ENCODE results near the gene NALCN. TPM values are rescaled to one million over a fixed set of nuclear protein-coding genes. Genes with fewer than 3 reads are reported as not detected.

NALCN gene
- total and polyA plus RNA-seq, 10 donors = 0.02 to 0.13 (median 0.09) TPM; not detected in 2

DNA sequence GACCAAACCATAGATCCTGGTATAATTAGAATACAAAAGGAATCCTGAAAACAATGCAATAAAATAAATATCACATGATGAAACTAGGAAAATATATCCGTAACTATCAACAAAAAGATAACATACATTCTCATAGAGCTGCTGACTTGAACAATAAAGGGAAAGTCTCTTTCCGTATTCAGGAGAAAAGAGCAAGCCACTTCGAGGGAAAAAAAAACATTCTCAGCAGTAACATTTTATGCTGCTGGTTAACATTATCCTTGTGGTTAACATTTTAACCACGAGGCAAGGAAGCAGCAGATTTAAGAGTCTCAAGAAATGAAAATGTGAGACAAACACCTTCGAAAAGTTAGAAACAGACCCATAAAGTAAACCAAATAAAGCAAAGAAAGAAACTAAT is 25.8 kb downstream of the NALCN start:
- Histone ChIP-seq H3K9me3 (no peaks in the 10 kb centered on the region), H3K4me3 (no peak overlapping the region), H3K4me1 (no peaks in the 10 kb centered on the region), H3K27ac (no peak overlapping the region), H3K27me3 (replicated peaks in 1 of 7) (peaks cover 0 to 4% (median 0%) of the 10 kb centered on the region in 7 donors), H3K36me3 (no peaks in the 10 kb centered on the region)
- intact Hi-C loops (cut with DNase I; ENCODE audit: low total_unique reads) = no loop called here
- DNase-seq = no peak
- 24 to 41% (median 34%) methylated on average over 5 of the region's 5 CpGs for WGBS, 5 donors
- TF ChIP-seq CTCF (IDR thresholded peaks at IDR 0.05 in 8 of 11, conservative IDR thresholded peaks at IDR 0.05 in 3 of 11) (no peak), POLR2AphosphoS5 (IDR thresholded peaks at IDR 0.05) (no peak), POLR2A (IDR thresholded peaks at IDR 0.05) (no peak)

DNA sequence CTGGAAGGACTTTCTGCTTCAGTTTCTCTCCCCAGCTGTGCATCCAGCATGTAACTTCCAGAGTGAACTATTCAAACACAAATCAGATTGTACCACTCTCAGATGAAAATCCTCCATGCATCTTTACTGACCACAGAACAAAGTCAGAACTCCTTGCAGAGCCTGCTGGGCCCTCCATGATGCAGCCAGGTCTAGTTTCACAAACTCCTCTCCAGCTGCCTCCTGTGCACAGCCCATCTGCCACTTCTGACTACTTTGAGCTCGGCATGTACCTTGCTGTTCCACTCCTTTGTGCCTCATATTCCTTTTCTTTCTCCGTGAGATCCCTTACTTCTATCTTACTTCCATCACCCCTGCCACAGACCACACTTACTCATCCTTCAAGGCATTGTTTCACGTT is 31.4 kb downstream of the NALCN start:
- intact Hi-C loops (cut with DNase I; ENCODE audit: low total_unique reads) = no loop called here
- no peak for DNase-seq
- H3K4me3 ChIP-seq = no peak overlapping the region
- TF ChIP-seq POLR2A (IDR thresholded peaks at IDR 0.05) (no peak), CTCF (IDR thresholded peaks at IDR 0.05 in 8 of 11, conservative IDR thresholded peaks at IDR 0.05 in 3 of 11) (no peak), POLR2AphosphoS5 (IDR thresholded peaks at IDR 0.05) (no peak)
- H3K36me3 ChIP-seq = no peaks in the 10 kb centered on the region
- peaks cover 0 to 4% (median 0%) of the 10 kb centered on the region in 7 donors for H3K27me3 ChIP-seq (replicated peaks in 1 of 7)
- no peak overlapping the region for H3K27ac ChIP-seq
- H3K9me3 ChIP-seq = no peaks in the 10 kb centered on the region
- H3K4me1 ChIP-seq = no peaks in the 10 kb centered on the region
- whole genome bisulfite sequencing, 5 donors = 43 to 71% (median 56%) methylated on average over 3 of the region's 3 CpGs

DNA sequence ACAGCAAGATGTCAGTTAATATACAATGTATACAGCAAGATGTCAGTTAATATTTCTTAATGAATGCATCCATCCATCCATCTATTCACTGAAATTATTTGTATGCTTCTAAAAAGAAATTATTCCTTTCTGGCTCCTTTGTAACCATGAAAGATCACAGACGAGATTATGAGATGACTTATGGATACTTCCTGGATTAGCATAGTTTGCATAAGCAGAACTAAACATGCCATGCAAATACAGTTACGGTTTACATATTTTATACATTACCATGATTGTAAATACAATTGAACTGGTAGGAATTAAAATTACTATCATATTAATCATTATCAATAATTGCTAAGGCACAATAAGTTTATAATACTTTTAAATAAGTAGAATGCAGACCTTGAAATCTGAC is 32.7 kb downstream of the NALCN start:
- intact Hi-C loops (cut with DNase I; ENCODE audit: low total_unique reads) = no loop called here
- no peak overlapping the region for H3K4me3 ChIP-seq
- WGBS, 5 donors = 46 to 65% (median 60%) methylated on average over 2 of the region's 2 CpGs

DNA sequence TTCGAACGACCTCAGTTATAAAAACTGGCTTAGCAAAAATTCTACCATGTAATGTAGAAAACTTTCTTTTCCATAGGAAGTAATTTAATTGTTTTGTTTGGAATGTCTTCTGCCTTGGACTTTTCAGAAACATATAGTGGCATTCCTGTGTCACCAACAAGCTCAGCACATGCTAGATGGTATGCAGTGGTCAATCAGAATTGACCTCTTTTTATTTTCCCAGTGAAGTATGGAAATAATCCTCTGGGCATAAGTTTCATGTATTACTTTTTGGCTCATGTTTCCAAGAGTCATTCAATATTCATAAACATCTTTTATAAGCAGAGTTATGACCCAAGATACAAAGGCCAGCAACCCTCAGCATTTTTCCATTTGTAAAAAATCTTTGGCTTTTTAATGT is 33.6 kb downstream of the NALCN start:
- WGBS, 5 donors = 75 to 82% (median 79%) methylated on average over 2 of the region's 2 CpGs
- no peaks in the 10 kb centered on the region for H3K27me3 ChIP-seq (replicated peaks in 1 of 7)
- intact Hi-C loops (cut with DNase I; ENCODE audit: low total_unique reads) = no loop called here
- no peak overlapping the region for H3K27ac ChIP-seq
- H3K4me1 ChIP-seq = no peaks in the 10 kb centered on the region
- H3K4me3 ChIP-seq = no peak overlapping the region
- peaks cover 0 to 7% (median 0%) of the 10 kb centered on the region in 8 donors for H3K9me3 ChIP-seq
- no peaks in the 10 kb centered on the region for H3K36me3 ChIP-seq
- DNase-seq = no peak
- TF ChIP-seq POLR2AphosphoS5 (IDR thresholded peaks at IDR 0.05) = no peak
- TF ChIP-seq CTCF (IDR thresholded peaks at IDR 0.05 in 8 of 11, conservative IDR thresholded peaks at IDR 0.05 in 3 of 11) = no peak
- no peak for TF ChIP-seq POLR2A (IDR thresholded peaks at IDR 0.05)

More for the DNA sequence above, 32.7 kb downstream of the NALCN start:
- Histone ChIP-seq H3K36me3 (no peaks in the 10 kb centered on the region), H3K4me1 (no peaks in the 10 kb centered on the region), H3K27ac (no peak overlapping the region), H3K27me3 (replicated peaks in 1 of 7) (peaks cover 0 to under 1% (median 0%) of the 10 kb centered on the region in 7 donors), H3K9me3 (peaks cover 0 to 7% (median 0%) of the 10 kb centered on the region in 8 donors)
- TF ChIP-seq POLR2AphosphoS5 (IDR thresholded peaks at IDR 0.05) (no peak), CTCF (IDR thresholded peaks at IDR 0.05 in 8 of 11, conservative IDR thresholded peaks at IDR 0.05 in 3 of 11) (no peak), POLR2A (IDR thresholded peaks at IDR 0.05) (no peak)
- no peak for DNase-seq
